ENCODE data around the gene B9D1.

DNA sequence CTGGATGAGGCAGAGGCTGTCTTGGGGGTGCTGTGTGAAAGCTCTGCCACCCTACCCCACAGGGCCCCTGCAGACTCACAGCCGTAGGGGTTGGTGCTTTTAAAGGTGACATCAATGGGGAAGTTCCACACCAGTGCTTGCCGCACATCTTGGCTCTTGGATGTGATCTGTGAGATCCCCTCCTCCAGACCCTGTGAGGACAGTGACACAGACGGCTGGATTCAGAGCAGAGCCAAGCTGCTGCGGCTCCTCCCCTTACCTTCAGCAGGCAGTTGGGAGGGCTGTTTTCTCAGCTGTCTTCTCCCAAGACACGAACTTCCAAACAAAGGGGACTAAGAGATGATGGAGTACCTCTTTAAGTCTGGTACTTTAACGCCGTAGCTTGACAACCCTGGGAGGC is 4.8 kb downstream of the B9D1 start:
- TF ChIP-seq, protein P1, sequence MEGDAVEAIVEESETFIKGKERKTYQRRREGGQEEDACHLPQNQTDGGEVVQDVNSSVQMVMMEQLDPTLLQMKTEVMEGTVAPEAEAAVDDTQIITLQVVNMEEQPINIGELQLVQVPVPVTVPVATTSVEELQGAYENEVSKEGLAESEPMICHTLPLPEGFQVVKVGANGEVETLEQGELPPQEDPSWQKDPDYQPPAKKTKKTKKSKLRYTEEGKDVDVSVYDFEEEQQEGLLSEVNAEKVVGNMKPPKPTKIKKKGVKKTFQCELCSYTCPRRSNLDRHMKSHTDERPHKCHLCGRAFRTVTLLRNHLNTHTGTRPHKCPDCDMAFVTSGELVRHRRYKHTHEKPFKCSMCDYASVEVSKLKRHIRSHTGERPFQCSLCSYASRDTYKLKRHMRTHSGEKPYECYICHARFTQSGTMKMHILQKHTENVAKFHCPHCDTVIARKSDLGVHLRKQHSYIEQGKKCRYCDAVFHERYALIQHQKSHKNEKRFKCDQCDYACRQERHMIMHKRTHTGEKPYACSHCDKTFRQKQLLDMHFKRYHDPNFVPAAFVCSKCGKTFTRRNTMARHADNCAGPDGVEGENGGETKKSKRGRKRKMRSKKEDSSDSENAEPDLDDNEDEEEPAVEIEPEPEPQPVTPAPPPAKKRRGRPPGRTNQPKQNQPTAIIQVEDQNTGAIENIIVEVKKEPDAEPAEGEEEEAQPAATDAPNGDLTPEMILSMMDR (conservative IDR thresholded peaks at IDR 0.05; ENCODE audit: low read depth, low read length): no peak
- TF ChIP-seq EZH2phosphoT487 (IDR thresholded peaks at IDR 0.05; ENCODE audit: borderline replicate concordance, low read length): no peak
- TF ChIP-seq EZH2 (IDR thresholded peaks at IDR 0.05; ENCODE audit: low read length, unreplicated experiment): no peak

Data from PC-3 (cell line).